Right cardiac atrium (tissue), 5 donors: ENCODE measurements around the gene CSNK1A1. TPM values are rescaled to one million over a fixed set of nuclear protein-coding genes. Genes with fewer than 3 reads are reported as not detected.

ENCODE experiments used
- ATAC-seq, 2 donors: fragments of 200-7000 bp; cut with Tn5 transposase; one replicate each; pipeline versions ENCODE4 v1.8.0 to v1.9.1; 2020; ENCODE audit warnings: moderate library complexity in 2 of 2, mild to moderate bottlenecking in 1 of 2
- DNase-seq, 3 donors: peaks; one replicate each; pipeline ENCODE4 v3.0.0-alpha.2; 2020
- H3K27ac ChIP-seq: one replicate; pipeline ENCODE4 v1.5.1; 2013; ENCODE audit warnings: mild to moderate bottlenecking, low read length, control low read depth, moderate library complexity
- H3K27me3 ChIP-seq: one replicate; pipeline ENCODE4 v1.6.1; 2013; ENCODE audit not compliant: control insufficient read depth, insufficient read depth
- H3K4me1 ChIP-seq: one replicate; pipeline ENCODE4 v1.6.1; 2013; ENCODE audit warnings: low read length; ENCODE audit not compliant: control insufficient read depth, insufficient read depth
- H3K4me3 ChIP-seq: one replicate; pipeline ENCODE4 v1.5.1; 2013; ENCODE audit warnings: low read length, control low read depth
- H3K9me3 ChIP-seq: one replicate; pipeline ENCODE4 v1.6.1; 2013; ENCODE audit warnings: low read length; ENCODE audit not compliant: control insufficient read depth
- WGBS: extraction: QIAGEN DNeasy Blood & Tissue Kit; methylation state at CpG from one replicate; pipeline ENCODE4 v1.1.7; 2013; 5-methylcytosine and 5-hydroxymethylcytosine counted together
- intact Hi-C, 4 donors: fragments of 100-400 bp; cut with DNase I; formaldehyde crosslinking; loops; one replicate each; pipeline versions ENCODE4 v1.11.0 to v1.14.0; 2022 to 2023
- polyA plus RNA-seq: library from polyadenylated mRNA; stranded (reverse); fragments of 200-250 nt; gene quantifications from one replicate; pipeline ENCODE4 v1.2.3, GENCODE V29; 2013
- total RNA-seq, 4 donors: library from RNA; stranded (reverse); fragmentation: NEBNext Ultra II Directional; extraction: Animal tissue kit (Norgen Biotek cat#: 25700); gene quantifications; one replicate each; pipeline ENCODE4 v1.2.1, GENCODE V29; 2021
- donor health status: healthy with polysubstance abuse.
- donor health status: DM: no; HTN: yes; CAD: no.
- donor health status: DM: no; HTN: no; CAD: no.
- donor health status: DM: no; HTN: yes; CAD: no; lungs with severe emphysema.
- donor health status: DM: yes; HTN: yes; CAD: no.

CSNK1A1 gene
- total and polyA plus RNA-seq, 5 donors: 74.5 to 433 (median 235) TPM

DNA sequence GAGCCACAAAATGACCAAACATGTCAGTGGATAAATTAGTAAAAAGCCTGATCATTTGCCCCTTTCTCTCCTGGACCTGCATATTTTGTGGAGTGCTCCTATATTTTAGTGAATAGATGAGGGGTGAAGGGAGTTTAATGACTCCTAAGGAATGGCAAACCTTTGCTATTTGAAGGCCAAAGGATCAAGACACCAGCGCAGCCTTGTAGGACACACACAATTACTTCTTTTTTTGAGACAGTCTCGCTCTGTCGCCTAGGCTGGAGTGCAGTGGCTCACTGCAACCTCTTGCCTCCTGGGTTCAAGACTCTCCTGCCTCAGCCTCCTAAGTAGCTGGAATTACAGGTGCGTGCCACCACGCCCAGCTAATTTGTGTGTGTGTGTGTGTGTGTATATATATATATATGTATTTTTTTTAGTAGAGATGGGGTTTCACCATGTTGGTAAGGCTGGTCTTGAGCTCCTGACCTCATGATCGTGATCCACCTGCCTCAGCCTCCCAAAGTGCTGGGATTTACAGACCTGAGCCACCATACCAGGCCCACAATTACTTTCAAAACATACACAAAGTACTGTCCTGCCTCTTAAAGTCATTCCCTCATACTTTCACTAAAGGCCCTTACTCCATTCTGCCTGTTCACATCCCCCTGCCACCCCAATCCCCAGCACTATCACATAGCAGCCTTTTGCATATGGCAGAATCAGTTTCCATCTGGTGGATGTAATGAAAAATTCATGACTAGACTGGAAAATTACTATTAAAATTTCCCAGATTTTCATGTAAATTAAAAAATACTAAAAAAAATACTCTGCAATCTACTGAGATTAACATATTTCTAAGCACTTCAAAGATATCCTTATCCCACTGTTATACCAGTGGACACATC, 60.4 kb downstream of the CSNK1A1 start:
- no peaks in the 10 kb centered on the region for H3K27me3 ChIP-seq
- H3K27ac ChIP-seq: peak overlapping the region; percentile 42
- H3K4me1 ChIP-seq: peaks cover 9% of the 10 kb centered on the region
- ATAC-seq: no peak
- intact Hi-C loops: loop anchor here in 3 of 4 donors (10.0 kb wide), 2 partner anchors 46 to 54 kb away; no protein-coding TSS in a partner anchor
- no peak overlapping the region for H3K4me3 ChIP-seq
- 90% methylated on average over 6 of the region's 6 CpGs for WGBS
- DNase-seq: no peak
- no peaks in the 10 kb centered on the region for H3K9me3 ChIP-seq

DNA sequence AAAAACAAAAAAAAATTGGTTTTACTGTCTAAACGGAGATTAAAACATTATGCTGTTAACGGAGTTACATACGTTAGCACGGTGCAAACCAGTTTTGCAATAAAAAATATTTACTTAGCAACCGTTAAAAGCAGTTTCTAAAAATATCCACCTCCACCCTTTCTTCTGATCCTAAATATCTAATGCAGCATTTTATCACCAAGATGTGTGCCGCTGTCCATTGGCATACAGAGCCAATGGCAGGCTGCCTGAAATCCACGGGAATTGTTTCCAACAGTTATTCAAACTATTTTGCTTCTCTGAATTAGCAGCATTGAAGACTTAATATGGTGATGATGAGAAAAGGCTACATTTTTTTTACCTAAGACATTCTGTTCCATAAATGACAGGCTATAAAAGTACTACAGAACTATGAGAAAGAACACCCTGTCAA, 61.6 kb downstream of the CSNK1A1 start:
- 6% methylated on average over 7 of the region's 7 CpGs for WGBS
- H3K4me1 ChIP-seq: peaks cover 9% of the 10 kb centered on the region
- no peaks in the 10 kb centered on the region for H3K27me3 ChIP-seq
- peak in 2 of 3 donors; percentile 68 to 85 for DNase-seq
- H3K27ac ChIP-seq: peak overlapping the region; percentile 55
- no peaks in the 10 kb centered on the region for H3K9me3 ChIP-seq
- H3K4me3 ChIP-seq: no peak overlapping the region
- intact Hi-C loops: loop anchor here in 3 of 4 donors (10.0 kb wide), 2 partner anchors 45 to 55 kb away; no protein-coding TSS in a partner anchor
- ATAC-seq: peak in 1 of 2 donors; percentile 5

DNA sequence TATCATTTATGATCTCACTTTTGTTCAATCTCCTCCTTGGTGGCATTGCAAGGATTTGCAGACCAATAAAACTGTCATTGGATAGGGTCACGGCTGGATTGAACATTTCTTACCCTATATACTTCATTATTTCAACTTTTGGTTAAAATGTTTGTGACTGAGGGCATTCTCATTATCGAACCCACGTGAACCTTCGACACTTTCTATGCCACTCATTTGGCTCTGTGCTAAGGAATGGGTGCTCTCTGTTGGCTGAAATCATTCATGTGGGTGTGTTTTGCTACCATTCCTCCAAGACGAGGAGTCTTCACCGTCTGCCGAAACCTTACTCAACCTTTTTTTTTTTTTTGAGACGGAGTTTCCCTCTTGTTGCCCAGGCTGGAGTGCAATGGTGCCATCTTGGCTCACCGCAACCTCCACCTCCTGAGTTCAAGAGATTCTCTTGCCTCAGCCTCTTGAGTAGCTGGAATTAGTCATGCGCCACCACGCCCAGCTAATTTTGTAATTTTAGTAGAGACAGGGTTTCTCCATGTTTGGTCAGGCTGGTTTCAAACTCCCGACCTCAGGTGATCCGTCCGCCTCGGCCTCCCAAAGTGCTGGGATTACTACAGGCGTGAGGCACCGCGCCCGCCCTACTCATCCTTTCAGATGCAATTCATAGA, 62.5 kb downstream of the CSNK1A1 start:
- intact Hi-C loops: no loop called here
- ATAC-seq: no peak
- no peak overlapping the region for H3K4me3 ChIP-seq
- no peaks in the 10 kb centered on the region for H3K9me3 ChIP-seq
- H3K27me3 ChIP-seq: no peaks in the 10 kb centered on the region
- DNase-seq: no peak
- H3K27ac ChIP-seq: peak overlapping the region; percentile 65
- peaks cover 9% of the 10 kb centered on the region for H3K4me1 ChIP-seq
- 80% methylated on average over 19 of the region's 19 CpGs for whole genome bisulfite sequencing

- Histone ChIP-seq H3K27ac (peak overlapping the region; percentile 70), H3K9me3 (no peaks in the 10 kb centered on the region), H3K4me1 (peaks cover 11% of the 10 kb centered on the region), H3K4me3 (no peak overlapping the region), H3K27me3 (no peaks in the 10 kb centered on the region)
- ATAC-seq (no peak), DNase-seq (no peak)
- 68% methylated on average over 2 of the region's 2 CpGs for WGBS
- intact Hi-C loops: no loop called here
These were observed 63.6 kb downstream of the CSNK1A1 start for GRCh38 chr5:149487672-149488071.

DNA sequence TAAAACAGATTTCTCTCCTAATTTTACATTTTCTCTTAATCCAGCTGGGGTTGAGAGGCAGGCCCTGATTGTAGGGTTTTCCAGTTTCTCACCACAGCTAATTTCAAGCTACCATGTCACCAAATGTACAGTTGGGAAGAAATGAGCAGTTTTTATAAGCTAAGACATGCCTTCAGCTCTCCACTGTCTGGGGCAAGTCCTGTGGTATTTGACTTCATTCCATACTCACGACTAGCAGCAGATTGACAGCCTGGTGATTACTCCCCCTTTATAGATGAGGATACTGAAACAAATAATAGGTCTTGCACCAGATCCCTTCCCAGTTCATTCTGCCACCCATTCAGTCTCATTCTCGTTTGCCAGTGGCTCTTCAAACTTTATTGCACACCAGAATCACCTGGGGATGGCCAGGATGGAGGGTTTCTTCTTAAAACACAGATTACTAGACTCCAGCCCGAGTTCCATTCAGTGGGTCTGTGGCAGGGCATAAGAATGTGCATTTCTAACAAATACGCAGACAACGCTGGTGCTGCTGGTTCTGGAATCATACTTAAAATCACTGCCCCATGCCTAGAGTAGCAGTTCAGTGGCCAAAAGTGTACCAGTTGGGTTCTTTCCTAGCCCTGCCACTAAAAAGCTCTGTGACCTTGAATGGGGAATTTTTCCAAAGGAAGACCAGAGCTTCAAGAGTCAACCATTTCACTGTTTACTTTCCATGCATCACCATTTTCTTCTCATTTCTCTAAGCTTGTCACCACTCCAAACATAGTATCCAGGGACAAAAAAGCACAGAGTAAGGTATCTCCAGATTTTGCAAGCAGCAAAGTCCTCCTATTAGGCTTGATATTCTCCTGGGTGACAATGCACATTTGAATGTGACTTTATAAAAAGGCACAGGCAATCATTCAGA, 64.3 kb downstream of the CSNK1A1 start:
- Histone ChIP-seq H3K4me1 (peaks cover 11% of the 10 kb centered on the region), H3K9me3 (no peaks in the 10 kb centered on the region), H3K27ac (peak overlapping the region; percentile 87), H3K4me3 (no peak overlapping the region), H3K27me3 (no peaks in the 10 kb centered on the region)
- 60% methylated on average over 5 of the region's 5 CpGs for WGBS
- DNase-seq (no peak), ATAC-seq (no peak)
- intact Hi-C loops: no loop called here

- DNase-seq (peak; percentile 77 to 84 (median 83)), ATAC-seq (peak; percentile 85 to 88)
- Histone ChIP-seq H3K4me1 (peaks cover 11% of the 10 kb centered on the region), H3K27ac (peak overlapping the region; percentile 94), H3K4me3 (no peak overlapping the region), H3K9me3 (no peaks in the 10 kb centered on the region), H3K27me3 (no peaks in the 10 kb centered on the region)
- WGBS: 11% methylated on average over 2 of the region's 2 CpGs
- intact Hi-C loops: no loop called here
These were observed 65.3 kb downstream of the CSNK1A1 start for GRCh38 chr5:149485655-149486615.

DNA sequence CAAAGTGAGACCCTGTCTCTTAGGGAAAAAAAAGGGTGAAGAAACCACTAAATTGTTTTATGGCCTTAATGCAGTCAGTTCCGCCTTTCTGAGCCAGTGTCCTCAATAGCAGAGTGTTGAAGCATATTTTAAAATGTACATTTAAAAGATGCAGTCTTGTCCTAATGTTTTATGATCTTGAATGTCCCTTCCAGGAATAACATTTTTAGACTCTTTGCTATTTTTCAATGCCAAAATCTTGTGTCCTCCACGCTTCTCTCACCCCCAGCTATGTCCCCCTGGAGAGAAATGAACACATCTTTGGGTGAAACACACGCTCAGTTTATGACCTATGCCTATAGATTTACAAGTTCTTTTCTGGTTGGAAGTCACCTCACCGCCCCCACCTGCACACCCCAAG, 69.8 kb downstream of the CSNK1A1 start:
- H3K4me3 ChIP-seq: no peak overlapping the region
- H3K4me1 ChIP-seq: peaks cover 6% of the 10 kb centered on the region
- no peaks in the 10 kb centered on the region for H3K9me3 ChIP-seq
- peak overlapping the region; percentile 39 for H3K27ac ChIP-seq
- H3K27me3 ChIP-seq: no peaks in the 10 kb centered on the region
- ATAC-seq (no peak), DNase-seq (no peak)
- intact Hi-C loops: no loop called here
- WGBS: 80% methylated on average over 4 of the region's 4 CpGs

DNA sequence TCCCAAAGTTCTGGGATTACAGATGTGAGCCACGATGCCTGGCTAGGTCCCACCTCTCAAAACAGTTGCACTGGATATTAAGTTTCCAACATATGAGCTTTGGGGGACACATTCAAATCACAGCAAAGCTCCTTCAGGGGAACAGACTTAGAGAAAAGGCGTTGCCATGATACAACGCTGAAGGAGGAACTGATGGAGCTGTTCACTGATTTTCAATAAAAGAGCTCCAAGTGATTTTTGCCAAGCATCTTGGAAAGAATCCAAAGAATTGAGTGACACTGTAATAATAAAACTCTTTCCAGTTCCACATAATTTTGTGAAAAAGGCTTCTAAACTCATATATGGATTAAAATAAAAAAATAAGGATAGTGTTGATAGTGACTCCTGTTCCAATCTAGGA, 72.5 kb downstream of the CSNK1A1 start:
- Histone ChIP-seq H3K27me3 (no peaks in the 10 kb centered on the region), H3K9me3 (no peaks in the 10 kb centered on the region), H3K4me1 (peaks cover 11% of the 10 kb centered on the region), H3K4me3 (no peak overlapping the region), H3K27ac (peak overlapping the region; percentile 52)
- no peak for ATAC-seq
- DNase-seq: no peak
- WGBS: 63% methylated on average over 3 of the region's 3 CpGs
- intact Hi-C loops: no loop called here

DNA sequence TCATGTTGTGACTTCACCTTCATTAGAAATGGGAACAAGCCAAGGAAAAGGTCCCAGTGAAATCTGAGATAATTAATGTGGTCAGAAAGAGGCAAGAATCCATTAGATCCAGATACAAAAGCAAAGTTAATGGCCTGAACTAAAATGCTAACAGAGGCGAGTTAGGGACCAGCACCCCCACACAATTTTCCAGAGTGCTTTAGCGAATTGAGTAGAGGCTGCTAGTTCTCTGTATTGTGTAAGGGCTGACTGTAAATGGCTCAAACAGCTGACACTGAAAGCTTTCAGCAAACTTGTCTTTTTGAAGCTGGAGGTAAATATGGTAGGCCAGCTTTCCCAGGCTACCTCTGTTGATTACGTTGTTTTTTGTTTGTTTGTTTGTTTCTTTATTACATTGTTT, 75.5 kb downstream of the CSNK1A1 start:
- no peak for ATAC-seq

DNA sequence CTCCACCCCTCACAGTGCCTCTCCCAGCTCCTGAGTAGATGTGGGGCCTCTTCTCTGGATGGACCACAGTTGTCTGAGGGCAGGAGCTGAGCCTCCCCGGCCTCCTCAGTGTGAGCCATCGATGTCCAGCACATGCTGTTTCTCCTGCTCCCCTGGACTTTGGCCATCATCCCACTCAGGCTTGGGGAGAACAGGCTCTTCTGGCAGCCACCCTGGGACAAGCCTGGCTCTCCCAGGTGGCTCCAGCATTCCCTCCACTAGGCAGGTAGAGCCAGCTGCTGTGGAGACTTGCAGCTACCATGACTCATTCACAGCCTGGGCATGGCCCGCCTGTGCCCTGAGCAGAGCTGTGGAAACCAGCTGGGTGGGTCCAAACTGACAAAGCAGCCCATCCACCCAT, 77.0 kb downstream of the CSNK1A1 start:
- no peak overlapping the region for H3K4me3 ChIP-seq
- ATAC-seq: peak; percentile 18 to 29
- DNase-seq: peak in 1 of 3 donors; percentile 64
- 86% methylated on average over 3 of the region's 3 CpGs for WGBS
- intact Hi-C loops: no loop called here
- no peaks in the 10 kb centered on the region for H3K27me3 ChIP-seq
- no peak overlapping the region for H3K27ac ChIP-seq
- peaks cover 15% of the 10 kb centered on the region for H3K4me1 ChIP-seq
- no peaks in the 10 kb centered on the region for H3K9me3 ChIP-seq

More for the DNA sequence above, 75.5 kb downstream of the CSNK1A1 start:
- Histone ChIP-seq H3K9me3 (no peaks in the 10 kb centered on the region), H3K27me3 (no peaks in the 10 kb centered on the region), H3K27ac (no peak overlapping the region), H3K4me1 (peaks cover 15% of the 10 kb centered on the region), H3K4me3 (no peak overlapping the region)
- no peak for DNase-seq
- intact Hi-C loops: no loop called here
- WGBS: 88% methylated on average over 3 of the region's 3 CpGs
